H1 (cell line): ENCODE results near the gene CATSPERD. TPM values are rescaled to one million over a fixed set of nuclear protein-coding genes. Genes with fewer than 3 reads are reported as not detected.

Source experiments
- CBX8 ChIP-seq: fragments of 300-800, 300-1000 bp; sonication (generic); IDR thresholded peaks from 2 replicates; pipeline ENCODE4 v1.7.1; 2016; ENCODE audit warnings: low read depth, low read length, borderline replicate concordance
- FOSL1 ChIP-seq: IDR thresholded peaks from 2 replicates; pipeline ENCODE4 v1.6.1; 2011; ENCODE audit warnings: mild to moderate bottlenecking, low read depth, low read length, moderate library complexity; ENCODE audit not compliant: insufficient read depth
- HDAC2 ChIP-seq, 2 experiments: fragments of 300-600 bp in 1 of 2; sonication (generic) in 1 of 2; IDR thresholded peaks; 2 replicates each; pipeline ENCODE4 v1.6.1; 2011 to 2012; ENCODE audit warnings: low read depth in 2 of 2, low read length in 2 of 2, mild to moderate bottlenecking in 2 of 2, moderate library complexity in 2 of 2, borderline replicate concordance in 1 of 2, inconsistent platforms in 1 of 2
- JUN ChIP-seq: IDR thresholded peaks from 2 replicates; pipeline ENCODE4 v1.6.1; 2011; ENCODE audit warnings: low read depth, mild to moderate bottlenecking, improper control_type of control experiment, low read length
- POLR2AphosphoS5 ChIP-seq: IDR thresholded peaks from 2 replicates; pipeline ENCODE4 v1.6.1; 2011; ENCODE audit warnings: low read depth, low read length
- SIRT6 ChIP-seq: IDR thresholded peaks from one replicate; pipeline ENCODE4 v1.7.1; 2012; ENCODE audit warnings: low read length, inconsistent platforms
- SP1 ChIP-seq: IDR thresholded peaks from 2 replicates; pipeline ENCODE4 v1.6.1; 2011; ENCODE audit warnings: low read depth, low read length
- SP4 ChIP-seq: IDR thresholded peaks from 2 replicates; pipeline ENCODE4 v1.6.1; 2012; ENCODE audit warnings: low read length, inconsistent platforms
- ZNF274 ChIP-seq: IDR thresholded peaks from 2 replicates; pipeline ENCODE4 v1.7.0; 2012; ENCODE audit warnings: low read length, borderline replicate concordance; ENCODE audit errors: extremely low read depth
- polyA plus RNA-seq, 7 experiments: library from polyadenylated mRNA; depleted of rRNA in 3 of 7; stranded (reverse) in 5 of 7; unstranded in 2 of 7; fragments of >200 nt in 5 of 7; fragments of 200-250 nt in 2 of 7; gene quantifications; 1 replicate in 5 of 7; 2 replicates in 1 of 7; 4 replicates in 1 of 7; pipeline versions ENCODE4 v1.2.1 to v1.2.3, GENCODE V29; 2011 to 2013; ENCODE audit warnings: missing spikeins in 2 of 7, mixed read lengths in 2 of 7
- total RNA-seq: library from RNA; stranded (reverse); fragmentation: NEBNext Ultra II Directional; extraction: Animal tissue kit (Norgen Biotek cat#: 25700); gene quantifications from 2 replicates; pipeline ENCODE4 v1.2.1, GENCODE V29; 2021
- TF ChIP-seq, protein P1 (sequence below): fragments of 300-600 bp; sonication (generic); IDR thresholded peaks from 2 replicates; pipeline ENCODE4 v1.7.1; 2012; ENCODE audit warnings: low read length, moderate library complexity, mild to moderate bottlenecking, inconsistent platforms; ENCODE audit not compliant: insufficient replicate concordance
- TF ChIP-seq, protein P2 (sequence below): IDR thresholded peaks from 2 replicates; pipeline ENCODE4 v1.6.1; 2012; ENCODE audit warnings: inconsistent platforms

The CATSPERD gene
- total and polyA plus RNA-seq, 2 of the 8 experiments (the other 6 are each of a cell fraction or from before 2014, with no cell fraction given), result 0.12 TPM; not detected in 1

DNA sequence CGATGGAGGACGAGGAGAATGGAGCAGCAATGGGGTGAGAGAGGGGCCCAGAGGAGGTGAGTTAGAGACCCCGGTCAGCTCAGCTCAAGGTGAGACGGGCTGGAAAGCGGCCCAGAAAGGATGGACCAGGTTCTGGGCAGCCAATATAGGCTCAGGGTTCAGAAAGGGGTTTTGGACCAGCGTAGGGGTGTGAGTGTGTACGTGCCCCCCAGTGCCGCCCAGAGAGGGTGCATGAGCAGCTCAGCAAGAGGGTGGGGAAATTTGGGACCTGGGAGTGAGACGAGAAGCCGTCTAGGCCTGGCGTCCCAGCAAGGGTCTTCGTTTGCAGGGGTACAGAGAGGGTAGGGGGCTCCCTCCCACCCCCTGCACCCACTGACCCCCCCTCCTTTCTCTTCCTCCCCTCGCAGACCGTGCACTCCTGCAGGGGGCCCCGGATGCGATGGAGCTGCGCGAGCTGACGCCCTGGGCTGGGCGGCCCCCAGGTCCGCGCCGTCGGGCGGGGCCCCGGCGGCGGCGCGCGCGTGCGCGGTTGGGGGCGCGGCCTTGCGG lies 107.0 kb downstream of the CATSPERD start (continued):
- TF ChIP-seq, protein P1, sequence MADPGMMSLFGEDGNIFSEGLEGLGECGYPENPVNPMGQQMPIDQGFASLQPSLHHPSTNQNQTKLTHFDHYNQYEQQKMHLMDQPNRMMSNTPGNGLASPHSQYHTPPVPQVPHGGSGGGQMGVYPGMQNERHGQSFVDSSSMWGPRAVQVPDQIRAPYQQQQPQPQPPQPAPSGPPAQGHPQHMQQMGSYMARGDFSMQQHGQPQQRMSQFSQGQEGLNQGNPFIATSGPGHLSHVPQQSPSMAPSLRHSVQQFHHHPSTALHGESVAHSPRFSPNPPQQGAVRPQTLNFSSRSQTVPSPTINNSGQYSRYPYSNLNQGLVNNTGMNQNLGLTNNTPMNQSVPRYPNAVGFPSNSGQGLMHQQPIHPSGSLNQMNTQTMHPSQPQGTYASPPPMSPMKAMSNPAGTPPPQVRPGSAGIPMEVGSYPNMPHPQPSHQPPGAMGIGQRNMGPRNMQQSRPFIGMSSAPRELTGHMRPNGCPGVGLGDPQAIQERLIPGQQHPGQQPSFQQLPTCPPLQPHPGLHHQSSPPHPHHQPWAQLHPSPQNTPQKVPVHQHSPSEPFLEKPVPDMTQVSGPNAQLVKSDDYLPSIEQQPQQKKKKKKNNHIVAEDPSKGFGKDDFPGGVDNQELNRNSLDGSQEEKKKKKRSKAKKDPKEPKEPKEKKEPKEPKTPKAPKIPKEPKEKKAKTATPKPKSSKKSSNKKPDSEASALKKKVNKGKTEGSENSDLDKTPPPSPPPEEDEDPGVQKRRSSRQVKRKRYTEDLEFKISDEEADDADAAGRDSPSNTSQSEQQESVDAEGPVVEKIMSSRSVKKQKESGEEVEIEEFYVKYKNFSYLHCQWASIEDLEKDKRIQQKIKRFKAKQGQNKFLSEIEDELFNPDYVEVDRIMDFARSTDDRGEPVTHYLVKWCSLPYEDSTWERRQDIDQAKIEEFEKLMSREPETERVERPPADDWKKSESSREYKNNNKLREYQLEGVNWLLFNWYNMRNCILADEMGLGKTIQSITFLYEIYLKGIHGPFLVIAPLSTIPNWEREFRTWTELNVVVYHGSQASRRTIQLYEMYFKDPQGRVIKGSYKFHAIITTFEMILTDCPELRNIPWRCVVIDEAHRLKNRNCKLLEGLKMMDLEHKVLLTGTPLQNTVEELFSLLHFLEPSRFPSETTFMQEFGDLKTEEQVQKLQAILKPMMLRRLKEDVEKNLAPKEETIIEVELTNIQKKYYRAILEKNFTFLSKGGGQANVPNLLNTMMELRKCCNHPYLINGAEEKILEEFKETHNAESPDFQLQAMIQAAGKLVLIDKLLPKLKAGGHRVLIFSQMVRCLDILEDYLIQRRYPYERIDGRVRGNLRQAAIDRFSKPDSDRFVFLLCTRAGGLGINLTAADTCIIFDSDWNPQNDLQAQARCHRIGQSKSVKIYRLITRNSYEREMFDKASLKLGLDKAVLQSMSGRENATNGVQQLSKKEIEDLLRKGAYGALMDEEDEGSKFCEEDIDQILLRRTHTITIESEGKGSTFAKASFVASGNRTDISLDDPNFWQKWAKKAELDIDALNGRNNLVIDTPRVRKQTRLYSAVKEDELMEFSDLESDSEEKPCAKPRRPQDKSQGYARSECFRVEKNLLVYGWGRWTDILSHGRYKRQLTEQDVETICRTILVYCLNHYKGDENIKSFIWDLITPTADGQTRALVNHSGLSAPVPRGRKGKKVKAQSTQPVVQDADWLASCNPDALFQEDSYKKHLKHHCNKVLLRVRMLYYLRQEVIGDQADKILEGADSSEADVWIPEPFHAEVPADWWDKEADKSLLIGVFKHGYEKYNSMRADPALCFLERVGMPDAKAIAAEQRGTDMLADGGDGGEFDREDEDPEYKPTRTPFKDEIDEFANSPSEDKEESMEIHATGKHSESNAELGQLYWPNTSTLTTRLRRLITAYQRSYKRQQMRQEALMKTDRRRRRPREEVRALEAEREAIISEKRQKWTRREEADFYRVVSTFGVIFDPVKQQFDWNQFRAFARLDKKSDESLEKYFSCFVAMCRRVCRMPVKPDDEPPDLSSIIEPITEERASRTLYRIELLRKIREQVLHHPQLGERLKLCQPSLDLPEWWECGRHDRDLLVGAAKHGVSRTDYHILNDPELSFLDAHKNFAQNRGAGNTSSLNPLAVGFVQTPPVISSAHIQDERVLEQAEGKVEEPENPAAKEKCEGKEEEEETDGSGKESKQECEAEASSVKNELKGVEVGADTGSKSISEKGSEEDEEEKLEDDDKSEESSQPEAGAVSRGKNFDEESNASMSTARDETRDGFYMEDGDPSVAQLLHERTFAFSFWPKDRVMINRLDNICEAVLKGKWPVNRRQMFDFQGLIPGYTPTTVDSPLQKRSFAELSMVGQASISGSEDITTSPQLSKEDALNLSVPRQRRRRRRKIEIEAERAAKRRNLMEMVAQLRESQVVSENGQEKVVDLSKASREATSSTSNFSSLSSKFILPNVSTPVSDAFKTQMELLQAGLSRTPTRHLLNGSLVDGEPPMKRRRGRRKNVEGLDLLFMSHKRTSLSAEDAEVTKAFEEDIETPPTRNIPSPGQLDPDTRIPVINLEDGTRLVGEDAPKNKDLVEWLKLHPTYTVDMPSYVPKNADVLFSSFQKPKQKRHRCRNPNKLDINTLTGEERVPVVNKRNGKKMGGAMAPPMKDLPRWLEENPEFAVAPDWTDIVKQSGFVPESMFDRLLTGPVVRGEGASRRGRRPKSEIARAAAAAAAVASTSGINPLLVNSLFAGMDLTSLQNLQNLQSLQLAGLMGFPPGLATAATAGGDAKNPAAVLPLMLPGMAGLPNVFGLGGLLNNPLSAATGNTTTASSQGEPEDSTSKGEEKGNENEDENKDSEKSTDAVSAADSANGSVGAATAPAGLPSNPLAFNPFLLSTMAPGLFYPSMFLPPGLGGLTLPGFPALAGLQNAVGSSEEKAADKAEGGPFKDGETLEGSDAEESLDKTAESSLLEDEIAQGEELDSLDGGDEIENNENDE, result no peak
- no peak for TF ChIP-seq SP1
- no peak for TF ChIP-seq SIRT6
- no peak for TF ChIP-seq ZNF274
- TF ChIP-seq CBX8, result no peak
- no peak for TF ChIP-seq FOSL1
- no peak for TF ChIP-seq JUN
- TF ChIP-seq SP4, result no peak
- TF ChIP-seq HDAC2 (IDR thresholded peaks at IDR 0.05; ENCODE audit: borderline replicate concordance in 1 of 2, low read depth in 2 of 2, low read length in 2 of 2), result no peak
- TF ChIP-seq POLR2AphosphoS5, result no peak
- TF ChIP-seq, protein P2, sequence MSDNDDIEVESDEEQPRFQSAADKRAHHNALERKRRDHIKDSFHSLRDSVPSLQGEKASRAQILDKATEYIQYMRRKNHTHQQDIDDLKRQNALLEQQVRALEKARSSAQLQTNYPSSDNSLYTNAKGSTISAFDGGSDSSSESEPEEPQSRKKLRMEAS, result no peak
